Astrocyte (in vitro differentiated cells and primary cell): ENCODE measurements around the gene SCN1B. TPM values are rescaled to one million over a fixed set of nuclear protein-coding genes. Genes with fewer than 3 reads are reported as not detected.

ENCODE experiments used
- DNase-seq: peaks from one replicate; pipeline ENCODE4 v3.0.0-alpha.2; 2010; ENCODE audit warnings: low read depth
- FAIRE-seq: peaks from 2 replicates; lab custom pipeline; 2011; peaks lifted over from hg19 to GRCh38; lab: Jason Lieb, UNC
- H2AFZ ChIP-seq: 2 replicates; pipeline ENCODE4 v1.6.0; 2012; ENCODE audit warnings: low read depth, low read length, inconsistent platforms
- H3K27ac ChIP-seq: 2 replicates; pipeline ENCODE4 v1.5.1; 2011; ENCODE audit warnings: low read depth, low read length, inconsistent platforms
- H3K27me3 ChIP-seq: 2 replicates; pipeline ENCODE4 v1.6.0; 2011; ENCODE audit warnings: low read length, inconsistent platforms; ENCODE audit not compliant: insufficient read depth
- H3K36me3 ChIP-seq: 2 replicates; pipeline ENCODE4 v1.5.1; 2011; ENCODE audit warnings: low read length, inconsistent platforms; ENCODE audit not compliant: insufficient read depth
- H3K4me1 ChIP-seq: 2 replicates; pipeline ENCODE4 v1.5.1; 2011; ENCODE audit warnings: low read length, inconsistent platforms; ENCODE audit not compliant: insufficient read depth
- H3K4me2 ChIP-seq: 2 replicates; pipeline ENCODE4 v1.6.0; 2012; ENCODE audit warnings: low read length, inconsistent platforms
- H3K4me3 ChIP-seq: 2 replicates; pipeline ENCODE4 v1.5.1; 2011; ENCODE audit warnings: low read depth, mild to moderate bottlenecking, low read length, inconsistent platforms; ENCODE audit not compliant: insufficient read depth
- H3K79me2 ChIP-seq: 2 replicates; pipeline ENCODE4 v1.6.0; 2012; ENCODE audit warnings: mild to moderate bottlenecking, low read length, inconsistent platforms; ENCODE audit not compliant: insufficient read depth
- H3K9ac ChIP-seq: 2 replicates; pipeline ENCODE4 v1.6.0; 2012; ENCODE audit warnings: mild to moderate bottlenecking, low read length, inconsistent platforms
- H3K9me3 ChIP-seq: 2 replicates; pipeline ENCODE4 v1.5.1; 2012; ENCODE audit warnings: low read depth, mild to moderate bottlenecking, low read length, inconsistent platforms; ENCODE audit not compliant: insufficient read depth
- H4K20me1 ChIP-seq: 2 replicates; pipeline ENCODE4 v1.6.0; 2012; ENCODE audit warnings: low read length, inconsistent platforms; ENCODE audit not compliant: insufficient read depth
- H3K27ac Mint-ChIP-seq: one replicate; pipeline ENCODE4 v1.8.0; 2021; ENCODE audit warnings: mild to moderate bottlenecking, mixed read lengths; ENCODE audit not compliant: unreplicated experiment
- H3K27me3 Mint-ChIP-seq: one replicate; pipeline ENCODE4 v1.8.0; 2021; ENCODE audit warnings: low read depth, mixed read lengths; ENCODE audit not compliant: unreplicated experiment
- H3K36me3 Mint-ChIP-seq: one replicate; pipeline ENCODE4 v1.8.0; 2021; ENCODE audit warnings: low read depth, mixed read lengths; ENCODE audit not compliant: unreplicated experiment
- H3K4me1 Mint-ChIP-seq: one replicate; pipeline ENCODE4 v1.8.0; 2021; ENCODE audit warnings: low read depth, mixed read lengths; ENCODE audit not compliant: unreplicated experiment
- H3K4me3 Mint-ChIP-seq: one replicate; pipeline ENCODE4 v1.8.0; 2021; ENCODE audit warnings: mild to moderate bottlenecking, moderate library complexity, mixed read lengths; ENCODE audit not compliant: unreplicated experiment
- H3K9me3 Mint-ChIP-seq: one replicate; pipeline ENCODE4 v1.8.0; 2021; ENCODE audit warnings: mild to moderate bottlenecking, mixed read lengths; ENCODE audit not compliant: unreplicated experiment
- CTCF ChIP-seq: IDR thresholded peaks from 2 replicates; pipeline ENCODE4 v1.5.1; 2011; ENCODE audit warnings: low read depth, mild to moderate bottlenecking, inconsistent platforms, low read length, moderate library complexity; ENCODE audit not compliant: insufficient read depth
- EZH2 ChIP-seq: IDR thresholded peaks from 2 replicates; pipeline ENCODE4 v1.6.1; 2012; ENCODE audit warnings: mild to moderate bottlenecking, low read length, inconsistent platforms; ENCODE audit not compliant: insufficient read depth
- total RNA-seq: library from RNA; stranded (reverse); gene quantifications from 2 replicates; pipeline ENCODE4 v1.2.1, GENCODE V29; 2021

The SCN1B gene
- total RNA-seq, 1 donor from 2014 or later = 3.0 TPM

GRCh38 chr19:35021596-35021995 is 8.7 kb upstream of the SCN1B start:
- H3K4me3 Mint-ChIP-seq = no peak overlapping the region
- Histone ChIP-seq H3K9me3 (no peaks in the 10 kb centered on the region), H2AFZ (no peak overlapping the region), H3K4me3 (no peak overlapping the region), H3K36me3 (peaks cover 2% of the 10 kb centered on the region), H3K4me2 (no peak overlapping the region), H3K4me1 (no peaks in the 10 kb centered on the region), H3K9ac (no peak overlapping the region), H3K79me2 (no peaks in the 10 kb centered on the region), H3K27ac (no peak overlapping the region), H3K27me3 (no peaks in the 10 kb centered on the region), H4K20me1 (peaks cover 23% of the 10 kb centered on the region)
- H3K27me3 Mint-ChIP-seq = no peaks in the 10 kb centered on the region
- peaks cover 25% of the 10 kb centered on the region for H3K36me3 Mint-ChIP-seq
- DNase-seq (no peak), FAIRE-seq (no peak)
- no peak for TF ChIP-seq EZH2
- TF ChIP-seq CTCF = no peak
- no peak overlapping the region for H3K27ac Mint-ChIP-seq
- H3K4me1 Mint-ChIP-seq = no peaks in the 10 kb centered on the region
- H3K9me3 Mint-ChIP-seq = no peaks in the 10 kb centered on the region

DNA sequence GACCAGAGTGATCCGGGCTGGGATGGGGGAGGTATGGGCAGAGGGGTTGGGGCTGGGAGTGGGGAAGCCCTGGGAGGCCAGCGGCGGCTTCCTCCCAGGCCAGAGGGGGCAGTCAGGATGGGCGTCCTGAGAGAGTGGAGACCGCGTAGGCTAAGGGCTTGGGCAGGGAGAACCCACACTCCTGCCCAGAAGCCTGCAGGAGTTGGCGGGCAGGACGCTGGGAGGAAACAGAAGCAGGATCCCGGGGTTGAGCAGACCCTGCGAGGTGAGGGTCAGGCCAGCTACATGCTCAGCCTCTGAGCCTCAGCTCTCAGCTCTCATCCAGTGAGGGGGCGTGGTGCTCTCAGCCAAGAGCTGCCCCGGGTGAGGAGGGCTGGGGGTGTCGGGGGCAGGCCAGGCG is 7.8 kb upstream of the SCN1B start:
- H3K27ac ChIP-seq = no peak overlapping the region
- no peaks in the 10 kb centered on the region for H3K27me3 ChIP-seq
- H4K20me1 ChIP-seq = peaks cover 31% of the 10 kb centered on the region
- H3K4me3 ChIP-seq = no peak overlapping the region
- Mint-ChIP-seq H3K4me3 (no peak overlapping the region), H3K27me3 (no peaks in the 10 kb centered on the region), H3K36me3 (peaks cover 23% of the 10 kb centered on the region), H3K4me1 (no peaks in the 10 kb centered on the region), H3K9me3 (no peaks in the 10 kb centered on the region), H3K27ac (no peak overlapping the region)
- TF ChIP-seq EZH2 (no peak), CTCF (no peak)
- FAIRE-seq (no peak), DNase-seq (no peak)
- no peak overlapping the region for H3K9ac ChIP-seq
- H3K9me3 ChIP-seq = no peaks in the 10 kb centered on the region
- no peak overlapping the region for H2AFZ ChIP-seq
- no peaks in the 10 kb centered on the region for H3K79me2 ChIP-seq
- peaks cover 2% of the 10 kb centered on the region for H3K36me3 ChIP-seq
- no peak overlapping the region for H3K4me2 ChIP-seq
- H3K4me1 ChIP-seq = no peaks in the 10 kb centered on the region

GRCh38 chr19:35023428-35023827 is 6.8 kb upstream of the SCN1B start:
- no peaks in the 10 kb centered on the region for H3K27me3 ChIP-seq
- no peaks in the 10 kb centered on the region for H3K4me1 Mint-ChIP-seq
- H3K9ac ChIP-seq = no peak overlapping the region
- H2AFZ ChIP-seq = no peak overlapping the region
- TF ChIP-seq CTCF (no peak), EZH2 (no peak)
- FAIRE-seq (no peak), DNase-seq (no peak)
- H3K9me3 Mint-ChIP-seq = no peaks in the 10 kb centered on the region
- peaks cover 2% of the 10 kb centered on the region for H3K36me3 ChIP-seq
- H3K27me3 Mint-ChIP-seq = no peaks in the 10 kb centered on the region
- no peak overlapping the region for H3K4me2 ChIP-seq
- H3K9me3 ChIP-seq = no peaks in the 10 kb centered on the region
- H3K27ac ChIP-seq = no peak overlapping the region
- H3K79me2 ChIP-seq = no peaks in the 10 kb centered on the region
- H3K4me3 ChIP-seq = no peak overlapping the region
- H3K36me3 Mint-ChIP-seq = peaks cover 20% of the 10 kb centered on the region
- H3K4me3 Mint-ChIP-seq = no peak overlapping the region
- no peaks in the 10 kb centered on the region for H3K4me1 ChIP-seq
- H3K27ac Mint-ChIP-seq = no peak overlapping the region
- H4K20me1 ChIP-seq = peaks cover 38% of the 10 kb centered on the region
